Femur (tissue), 1 donor: ENCODE data around the gene MARCHF10.
"Not testable (repeated sequence)": the region's sequence is repeated elsewhere in the genome, so short reads cannot be mapped to it uniquely, and the experiment has no call there.

Experiments used
- DNase-seq: peaks from one replicate; pipeline ENCODE4 v3.0.0-alpha.2; 2017

The MARCHF10 gene

GRCh38 chr17:62714016-62714777 lies 93.9 kb downstream of the MARCHF10 start:
- DNase-seq, result no peak

DNA sequence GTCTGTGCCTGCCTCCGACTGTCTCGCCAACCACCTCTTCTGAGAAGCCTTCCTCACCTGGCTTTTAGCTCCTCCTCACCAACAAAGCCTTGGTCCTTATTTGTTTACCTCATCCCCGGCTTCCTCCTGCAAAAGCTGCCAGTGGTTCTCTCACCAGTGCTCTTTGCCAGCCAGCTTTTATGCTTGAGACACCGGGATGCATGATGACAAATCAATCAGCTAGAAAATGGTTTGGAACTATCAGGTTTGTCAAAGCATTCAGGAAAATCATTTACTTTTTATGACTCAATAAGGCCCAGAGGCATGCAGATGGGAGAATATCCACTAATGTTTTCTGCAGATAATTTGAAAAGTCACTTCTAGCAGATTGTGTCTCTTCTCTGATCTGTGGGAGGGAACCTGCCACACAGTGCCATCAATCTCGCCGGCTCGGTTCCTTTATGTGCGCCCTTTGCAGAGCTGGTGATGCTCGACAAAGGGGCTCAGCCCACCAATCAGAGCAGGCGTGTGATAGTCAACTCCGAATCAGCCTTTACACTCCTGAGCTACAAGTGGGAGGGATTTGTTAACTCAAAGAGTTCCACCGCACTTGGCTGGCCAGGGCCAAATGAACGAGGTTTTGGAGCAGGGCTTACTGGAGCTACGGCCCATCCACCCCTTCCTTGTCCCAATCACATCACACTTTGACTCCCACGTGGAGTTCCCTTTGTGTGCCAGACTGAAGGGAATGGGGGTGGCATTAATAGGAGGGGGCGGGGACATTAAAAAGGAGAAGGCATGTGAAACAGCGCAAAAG lies 94.8 kb downstream of the MARCHF10 start:
- peak; percentile 73 for DNase-seq

- no peak for DNase-seq
These were observed 95.9 kb downstream of the MARCHF10 start for GRCh38 chr17:62712171-62712581.

- no peak for DNase-seq
These were observed 99.5 kb downstream of the MARCHF10 start for GRCh38 chr17:62708587-62708986.

DNA sequence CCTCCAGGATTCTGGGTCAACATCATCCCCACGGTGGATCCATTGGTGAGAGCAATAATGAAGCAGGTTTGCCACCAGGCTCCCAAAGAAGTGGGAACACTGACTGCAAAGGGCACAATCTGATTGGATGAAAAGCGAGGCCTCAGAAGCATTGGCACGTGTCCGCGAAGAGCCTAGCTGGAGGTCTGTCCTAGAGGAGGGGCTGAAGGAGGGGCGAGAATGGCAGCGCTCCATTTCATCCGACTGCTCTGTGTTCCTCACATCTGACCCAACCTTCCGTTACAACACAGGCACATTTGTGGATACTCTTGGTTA lies 100.7 kb downstream of the MARCHF10 start:
- no peak for DNase-seq

GRCh38 chr17:62706598-62707424 lies 101.3 kb downstream of the MARCHF10 start:
- no peak for DNase-seq

GRCh38 chr17:62705778-62706597 lies 102.1 kb downstream of the MARCHF10 start:
- DNase-seq, result no peak

GRCh38 chr17:62705156-62705777 lies 102.8 kb downstream of the MARCHF10 start:
- no peak for DNase-seq

- no peak for DNase-seq
These were observed 103.6 kb downstream of the MARCHF10 start for GRCh38 chr17:62704381-62704971.

DNA sequence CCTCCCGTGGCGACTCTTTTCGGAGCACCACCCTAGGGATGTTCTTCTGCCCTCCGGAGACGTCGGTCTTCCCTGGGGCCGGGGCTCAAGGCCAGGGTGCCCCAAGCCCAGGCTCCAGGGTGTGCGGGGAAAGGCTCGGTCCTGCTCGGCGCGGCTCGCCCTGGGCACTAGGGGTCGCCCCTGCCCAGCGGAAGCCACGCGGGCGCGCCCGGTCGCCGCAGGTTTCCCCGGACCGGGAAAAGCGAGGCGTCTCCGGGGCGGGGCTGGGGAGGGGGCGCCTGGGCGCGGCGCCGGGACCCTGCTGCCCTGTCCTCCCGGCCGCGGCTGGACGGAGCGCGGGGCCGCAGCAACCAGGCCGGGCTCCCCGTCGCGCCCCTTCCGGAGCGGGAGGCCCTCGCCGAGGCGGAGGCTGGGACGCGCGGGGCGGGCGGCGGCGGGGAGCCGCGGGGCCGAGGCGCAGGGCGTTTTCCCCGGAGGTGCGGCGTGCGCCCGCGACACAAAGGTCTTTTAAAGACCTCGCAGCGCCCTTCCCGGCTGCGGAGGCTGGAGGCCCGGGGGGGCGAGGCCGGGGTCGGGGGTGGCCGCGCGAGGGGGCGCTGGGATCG lies 104.2 kb downstream of the MARCHF10 start:
- DNase-seq, result peak; percentile 88

DNA sequence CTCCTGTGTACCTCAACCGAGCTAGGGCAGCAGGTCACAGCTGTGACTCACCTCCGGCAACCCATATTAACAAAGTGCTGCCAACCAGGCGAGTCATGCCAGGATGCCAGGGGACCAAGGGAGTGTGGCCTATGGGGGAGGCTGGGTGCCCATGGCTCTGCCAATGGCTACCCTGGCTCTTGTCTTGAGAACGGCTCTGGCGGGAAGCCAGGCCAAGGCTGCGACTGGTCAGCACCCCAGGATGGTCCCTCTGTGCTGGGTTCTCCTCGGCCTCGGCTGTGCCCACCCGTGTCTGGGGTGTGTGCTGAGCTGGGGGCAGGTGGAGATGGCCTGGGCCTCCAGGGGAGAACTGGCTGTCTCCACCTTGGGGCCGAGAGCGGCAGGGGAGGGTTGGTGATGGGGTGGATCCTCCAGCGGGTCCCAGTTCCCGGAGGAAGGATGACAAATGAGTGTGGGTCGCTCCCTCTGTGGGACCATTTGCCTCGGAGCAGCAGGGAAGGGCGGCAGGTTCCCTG lies 104.8 kb downstream of the MARCHF10 start:
- DNase-seq, result no peak

DNA sequence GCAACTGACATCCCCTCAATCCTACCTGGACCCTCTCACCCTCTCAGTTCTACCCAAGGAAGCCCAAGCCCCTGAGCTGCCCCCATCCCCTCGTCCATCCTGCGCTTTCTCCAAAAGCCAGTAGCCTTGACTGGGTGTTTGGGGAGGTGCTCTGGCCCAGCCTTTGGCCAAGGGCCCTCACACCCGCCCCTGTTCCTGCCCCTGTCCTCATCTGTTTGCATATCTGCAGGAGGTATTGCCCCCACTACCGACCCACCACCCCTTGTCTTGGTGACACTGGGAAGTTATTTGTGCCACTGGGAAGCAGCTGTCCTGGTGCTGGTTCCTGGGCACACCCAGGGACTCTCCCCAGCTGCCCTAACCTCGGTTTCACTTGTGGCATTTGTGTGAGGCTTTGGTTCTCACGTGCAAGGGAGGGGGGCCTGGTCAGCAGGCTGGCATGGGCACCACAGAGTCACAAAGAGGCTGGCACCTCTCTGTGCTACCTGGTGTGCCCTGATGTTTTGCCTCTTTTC lies 105.3 kb downstream of the MARCHF10 start:
- DNase-seq, result no peak

DNA sequence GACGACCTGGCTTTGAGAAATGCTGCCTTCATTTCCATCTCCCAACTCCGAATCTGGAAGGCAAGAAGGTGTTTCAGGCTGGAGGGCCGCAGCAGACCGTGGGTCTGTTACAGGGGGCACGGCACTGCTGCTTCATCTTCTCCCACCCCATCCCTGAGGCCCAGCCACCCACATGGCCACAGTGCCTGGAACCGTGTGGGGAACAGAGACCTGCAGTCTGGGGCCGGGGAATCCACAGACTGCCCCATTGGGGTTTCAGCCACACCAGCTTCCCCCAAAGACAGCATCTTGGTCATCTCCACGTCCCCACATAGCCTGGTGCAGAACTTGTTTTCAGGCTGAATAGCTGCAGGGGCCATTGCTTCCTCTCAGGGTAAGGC lies 106.4 kb downstream of the MARCHF10 start:
- no peak for DNase-seq

DNA sequence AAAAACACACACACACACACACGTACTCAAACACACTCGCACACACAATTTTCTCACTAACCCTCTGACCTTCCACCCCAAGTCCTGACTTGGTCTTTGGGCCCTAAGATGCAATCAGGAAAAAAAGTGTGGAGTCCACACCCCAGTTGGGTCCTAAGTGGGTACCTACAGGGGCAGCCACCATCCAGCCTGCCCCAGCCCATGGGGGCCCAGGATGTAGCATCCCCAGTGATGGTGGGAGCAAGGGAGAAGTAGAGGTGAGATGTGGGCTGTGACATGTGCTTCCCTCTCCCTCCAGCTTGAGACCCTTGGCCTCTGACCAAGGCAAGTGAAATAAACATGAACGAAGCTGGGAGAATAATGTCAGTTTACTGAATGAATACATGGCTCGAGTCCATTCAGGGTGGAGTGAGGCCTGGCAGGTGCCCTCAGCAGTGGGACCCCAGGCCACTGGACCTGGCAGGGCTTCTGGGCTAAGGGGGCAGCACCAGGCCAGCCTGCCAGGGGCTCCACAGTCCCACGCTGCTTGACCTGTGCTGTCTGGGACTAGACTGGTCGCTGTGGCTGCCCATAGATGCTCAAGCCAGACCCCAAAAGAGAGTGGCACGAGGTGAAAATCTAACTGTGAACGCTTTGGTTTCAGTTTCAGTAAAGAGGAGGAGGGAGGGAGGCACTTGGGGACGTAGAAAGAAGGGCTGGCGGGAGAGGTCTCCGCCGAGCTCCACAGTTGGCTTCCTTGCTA lies 107.0 kb downstream of the MARCHF10 start:
- DNase-seq, result no peak

DNA sequence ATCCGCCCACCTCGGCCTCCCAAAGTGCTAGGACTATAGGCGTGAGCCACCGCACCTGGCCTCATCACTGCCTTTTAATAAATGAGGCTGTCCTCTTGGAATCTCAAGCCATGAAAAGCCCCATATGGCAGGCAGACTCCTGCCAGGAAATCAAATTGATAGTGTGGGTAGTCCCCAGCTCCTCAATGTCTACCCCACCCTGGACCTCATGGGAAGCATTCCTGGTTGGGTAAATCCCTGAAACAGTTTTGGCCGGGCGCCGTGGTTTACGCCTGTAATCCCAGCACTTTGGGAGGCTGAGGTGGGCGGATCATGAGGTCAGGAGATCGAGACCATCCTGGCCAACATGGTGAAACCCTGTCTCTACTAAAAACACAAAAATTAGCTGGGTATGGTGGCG lies 109.7 kb downstream of the MARCHF10 start:
- DNase-seq, result not testable (repeated sequence)

GRCh38 chr17:62696726-62697490 lies 111.2 kb downstream of the MARCHF10 start:
- DNase-seq, result peak; percentile 46

DNA sequence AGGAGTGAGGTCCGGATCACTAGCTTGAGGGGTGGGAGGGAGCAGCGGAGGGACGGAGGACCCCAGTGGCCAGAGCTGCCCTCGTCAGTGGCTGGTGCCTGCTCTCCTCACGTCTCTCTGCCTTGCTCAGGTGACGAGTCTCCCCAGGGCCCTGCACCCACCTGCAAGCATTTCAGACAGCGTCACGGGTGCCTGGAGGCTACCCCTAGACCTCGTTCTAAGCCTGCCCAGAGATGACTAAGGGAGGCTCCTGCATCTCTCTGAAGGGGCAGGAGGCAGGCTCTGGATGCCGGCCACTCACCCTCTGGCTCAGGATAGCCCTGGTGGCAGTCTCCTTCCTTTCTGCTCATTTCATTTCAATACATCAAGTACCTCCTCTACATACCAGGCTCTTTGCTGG lies 111.9 kb downstream of the MARCHF10 start:
- DNase-seq, result no peak

- DNase-seq, result not testable (repeated sequence)
These were observed 112.9 kb downstream of the MARCHF10 start for GRCh38 chr17:62695093-62695738.
